Esophagus mucosa (tissue), 1 donor: Measurements from ENCODE around the gene HOXD9. TPM values are rescaled to one million over a fixed set of nuclear protein-coding genes. Genes with fewer than 3 reads are reported as not detected.

Experiments
- ATAC-seq: fragments of 200-7000 bp; cut with Tn5 transposase; one replicate; pipeline ENCODE4 v1.9.1; 2020
- total RNA-seq: library from RNA; stranded (reverse); gene quantifications from one replicate; pipeline ENCODE4 v1.2.4, GENCODE V29; 2023
- donor health status: DM: yes; HTN: yes; CAD: no.

The HOXD9 gene
- total RNA-seq, 1 donor from 2014 or later = 1.1 TPM

DNA sequence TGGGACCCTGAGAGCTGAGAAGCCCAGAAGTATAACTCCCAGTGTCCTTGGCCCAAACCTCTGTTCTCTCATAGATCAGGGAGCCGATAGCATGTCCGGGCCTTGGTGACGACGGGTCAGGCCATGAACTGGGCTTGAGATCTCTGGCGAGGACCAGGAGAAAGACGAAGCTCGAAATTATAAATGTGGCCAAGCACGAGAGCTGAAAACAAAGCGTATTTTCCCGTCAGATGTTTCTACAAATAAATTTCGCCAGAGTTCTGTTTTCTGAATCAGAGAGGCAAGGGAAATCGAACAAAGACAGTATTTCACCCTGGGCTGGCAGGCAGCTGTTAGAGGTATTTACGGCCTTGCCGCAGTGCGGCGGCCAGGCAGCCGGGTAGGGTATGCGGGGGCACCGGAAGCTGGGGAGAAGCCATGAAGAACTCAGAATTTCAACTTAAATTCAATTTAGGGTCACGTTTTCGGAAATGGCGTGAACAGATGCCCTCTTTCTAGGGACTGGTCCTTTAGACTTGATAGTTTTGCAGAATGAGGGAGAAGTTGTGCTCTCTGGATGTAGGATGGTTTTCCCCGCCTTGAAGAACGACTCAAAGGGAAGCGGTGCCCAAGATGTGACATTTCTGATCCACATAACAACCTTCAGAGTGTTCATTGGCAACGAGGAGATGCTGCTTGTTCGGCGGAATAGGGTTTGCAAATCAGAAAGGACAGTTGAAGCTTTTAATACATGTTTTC lies 16.6 kb downstream of the HOXD9 start:
- no peak for ATAC-seq

DNA sequence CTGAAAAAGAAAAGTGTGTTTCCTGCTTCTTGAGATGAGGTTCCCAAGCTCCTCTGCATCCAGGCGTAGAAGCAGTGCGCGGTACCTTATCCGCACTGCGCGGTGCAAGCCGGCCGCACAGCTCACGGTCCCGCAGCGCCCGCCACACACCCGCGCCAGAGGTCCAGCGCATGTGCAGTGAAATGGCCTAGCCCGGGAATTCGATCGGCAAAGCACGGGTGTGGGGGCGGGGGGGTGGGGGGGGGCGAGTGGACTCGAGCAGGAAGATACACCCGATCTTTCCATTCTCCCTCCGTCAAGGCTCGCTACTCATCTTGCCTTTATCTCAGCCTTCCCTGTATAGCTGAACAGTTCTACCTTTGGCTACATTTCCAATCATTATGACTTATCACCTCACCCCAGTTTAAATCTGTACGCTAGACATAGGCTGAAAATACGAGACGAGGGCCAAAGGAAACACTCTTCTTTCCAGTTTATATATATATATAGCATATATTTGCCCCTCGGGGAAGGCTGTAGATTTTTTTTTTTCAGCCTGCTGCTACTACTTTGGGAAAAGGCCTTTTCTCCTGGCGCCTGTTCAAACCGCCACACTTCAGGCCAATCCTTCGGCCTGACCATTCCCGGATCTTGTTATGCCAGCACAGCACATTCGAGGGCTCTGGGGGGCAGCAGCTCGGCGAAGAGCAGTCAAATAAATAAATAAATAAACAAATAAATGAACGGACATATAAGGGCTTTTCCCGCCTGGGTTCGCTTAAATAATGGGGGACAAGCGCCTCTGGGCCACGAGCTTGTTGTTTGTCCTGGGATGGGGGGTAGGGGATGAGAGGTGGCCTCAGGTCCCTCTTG lies 17.4 kb downstream of the HOXD9 start:
- no peak for ATAC-seq

- ATAC-seq = peak; percentile 83
Measured at GRCh38 chr2:176140513-176141317, 18.2 kb downstream of the HOXD9 start.

- ATAC-seq = no peak
Measured at GRCh38 chr2:176142281-176142680, 19.8 kb downstream of the HOXD9 start.

GRCh38 chr2:176145085-176145969 lies 22.8 kb downstream of the HOXD9 start:
- no peak for ATAC-seq

DNA sequence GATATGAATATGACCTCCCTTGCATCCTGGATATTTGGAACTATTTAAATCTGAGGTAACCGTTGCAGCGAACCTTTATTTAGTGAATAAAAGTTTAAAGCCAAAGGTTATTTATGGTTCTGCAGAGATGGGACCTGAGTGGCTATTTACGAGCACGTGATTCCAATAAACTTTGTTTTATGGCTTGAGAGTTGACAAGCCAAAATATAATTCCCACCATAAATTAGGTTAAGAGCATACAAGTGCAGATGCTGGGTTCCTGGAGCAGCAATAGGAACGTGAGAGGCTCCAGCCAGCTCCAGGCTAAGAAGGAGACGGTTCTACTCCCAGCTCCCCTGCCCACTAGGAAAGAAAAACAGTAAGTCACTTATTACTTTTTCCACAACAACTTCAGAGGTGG lies 23.6 kb downstream of the HOXD9 start:
- ATAC-seq = no peak

GRCh38 chr2:176146645-176147044 lies 24.1 kb downstream of the HOXD9 start:
- ATAC-seq = no peak

GRCh38 chr2:176147210-176147799 lies 24.8 kb downstream of the HOXD9 start:
- ATAC-seq = no peak

GRCh38 chr2:176147800-176148496 lies 25.4 kb downstream of the HOXD9 start:
- no peak for ATAC-seq

- peak; percentile 22 for ATAC-seq
Measured at GRCh38 chr2:176148751-176149421, 26.4 kb downstream of the HOXD9 start.

DNA sequence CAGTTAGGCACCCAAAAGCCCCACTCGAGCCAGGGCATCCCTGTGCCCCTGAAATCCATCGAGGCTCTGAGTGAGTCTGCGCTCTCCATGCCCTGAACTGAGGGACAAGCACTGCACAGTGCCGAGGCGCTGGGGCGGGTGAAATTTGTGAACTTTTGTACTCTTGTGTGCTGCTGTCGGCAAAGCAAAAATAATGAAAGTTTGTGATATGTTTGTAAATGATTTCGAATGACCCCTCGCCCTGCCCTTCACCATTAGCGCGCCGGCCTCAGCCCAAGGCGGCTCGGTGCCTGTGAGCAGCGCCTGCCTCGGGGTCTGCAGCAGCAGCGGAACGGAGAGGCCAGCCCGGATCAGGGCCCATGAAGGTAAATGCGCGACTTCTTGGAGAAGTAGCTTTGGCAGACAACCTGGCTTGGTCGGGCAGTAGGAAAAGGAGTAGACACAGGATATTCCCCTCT lies 27.0 kb downstream of the HOXD9 start:
- no peak for ATAC-seq

DNA sequence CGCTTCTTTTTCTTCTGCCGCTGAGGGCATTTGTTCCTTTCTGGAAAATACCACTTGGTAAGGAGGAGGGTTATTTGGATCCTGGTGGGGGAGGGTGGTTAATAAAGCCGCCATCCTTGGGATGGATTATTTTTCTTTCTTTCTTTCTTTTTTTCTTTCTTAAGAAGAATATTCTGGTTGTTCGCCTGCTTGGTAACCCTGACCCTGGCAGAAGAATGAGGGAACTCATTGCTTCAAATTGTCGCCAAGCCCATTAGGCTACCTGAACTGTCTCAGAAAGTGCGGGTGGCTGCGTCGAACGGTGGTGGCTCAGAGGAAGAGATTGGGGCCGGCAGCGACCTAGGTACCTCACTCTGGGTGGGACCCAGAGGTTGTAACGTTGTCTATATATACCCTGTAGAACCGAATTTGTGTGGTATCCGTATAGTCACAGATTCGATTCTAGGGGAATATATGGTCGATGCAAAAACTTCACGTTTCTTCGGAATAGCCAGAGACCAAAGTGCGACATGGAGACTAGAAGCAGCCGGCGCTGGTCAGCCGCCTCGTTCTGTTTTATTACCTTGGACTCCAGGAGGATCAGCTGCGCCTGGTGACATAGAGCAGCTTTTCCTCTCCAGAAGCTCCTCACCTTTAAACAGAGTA lies 27.5 kb downstream of the HOXD9 start:
- ATAC-seq = no peak

DNA sequence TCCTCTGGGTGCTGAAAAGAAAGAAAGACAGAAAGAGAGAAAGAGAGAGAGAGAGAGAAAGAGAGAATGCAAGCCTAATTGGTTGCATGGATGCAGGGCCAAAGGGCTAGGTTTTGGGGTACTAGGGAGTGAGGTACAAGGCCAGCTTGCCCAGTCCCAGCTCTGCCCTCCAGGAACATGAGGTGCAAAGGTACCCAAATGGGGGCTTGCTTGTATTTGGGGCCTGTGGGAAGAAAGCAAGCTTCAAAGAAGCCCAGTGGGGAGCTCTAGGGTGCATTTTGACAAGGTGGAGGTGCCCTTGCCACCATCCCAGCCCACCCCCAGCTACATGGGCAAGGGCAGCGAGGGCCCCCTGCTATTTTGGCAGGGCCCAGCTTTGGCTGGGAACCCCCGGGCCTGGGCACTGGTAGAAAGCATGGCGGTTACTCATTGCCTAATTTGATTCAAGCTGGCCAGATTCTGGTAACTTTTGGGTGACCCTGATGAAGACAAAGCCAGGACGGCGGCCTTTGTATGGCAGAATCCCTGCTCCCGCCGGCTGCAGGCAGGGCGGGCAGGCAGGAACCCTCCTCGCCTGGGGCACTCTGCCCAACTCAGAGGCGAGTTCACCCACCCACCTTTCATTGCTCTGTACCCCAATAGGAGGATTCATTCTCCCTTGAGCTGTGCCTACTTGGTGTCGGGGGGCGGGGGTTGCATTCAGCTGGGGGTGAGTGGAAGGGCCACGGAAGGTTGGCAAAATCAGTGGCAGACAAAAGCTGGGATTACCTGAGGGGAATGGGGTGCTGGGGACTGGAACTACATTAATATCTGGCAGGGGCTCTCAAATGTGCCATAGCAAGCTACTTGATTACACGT lies 28.3 kb downstream of the HOXD9 start:
- ATAC-seq = no peak

DNA sequence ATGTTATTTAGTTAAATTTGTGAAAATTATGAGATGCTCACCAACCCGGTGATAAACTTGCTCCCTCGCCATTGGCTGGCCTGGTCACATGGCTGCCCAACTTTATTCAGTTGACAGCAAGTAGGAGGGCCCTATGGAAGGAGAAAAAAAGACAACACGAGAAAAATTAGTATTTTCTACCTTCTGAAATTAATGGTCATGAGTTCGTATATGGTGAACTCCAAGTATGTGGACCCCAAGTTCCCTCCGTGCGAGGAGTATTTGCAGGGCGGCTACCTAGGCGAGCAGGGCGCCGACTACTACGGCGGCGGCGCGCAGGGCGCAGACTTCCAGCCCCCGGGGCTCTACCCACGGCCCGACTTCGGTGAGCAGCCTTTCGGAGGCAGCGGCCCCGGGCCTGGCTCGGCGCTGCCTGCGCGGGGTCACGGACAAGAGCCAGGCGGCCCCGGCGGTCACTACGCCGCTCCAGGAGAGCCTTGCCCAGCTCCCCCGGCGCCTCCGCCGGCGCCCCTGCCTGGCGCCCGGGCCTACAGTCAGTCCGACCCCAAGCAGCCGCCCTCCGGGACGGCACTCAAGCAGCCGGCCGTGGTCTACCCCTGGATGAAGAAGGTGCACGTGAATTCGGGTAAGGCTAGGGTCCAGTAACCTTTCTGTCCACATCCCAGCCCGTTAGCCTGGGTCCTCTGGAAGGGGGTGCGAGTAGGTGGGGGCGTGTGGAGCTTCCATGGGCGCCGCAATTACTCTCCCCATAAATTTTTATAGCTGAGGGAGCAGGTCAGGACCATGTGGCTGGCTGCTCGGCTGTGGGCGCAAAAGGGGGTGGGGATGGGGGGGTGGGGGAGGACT lies 29.1 kb downstream of the HOXD9 start, which contains the start of gene HOXD4:
TSS of gene HOXD4 (plus strand) at position 109 of the 846 bp plus-strand sequence. CDS start at position 193, 84 bp downstream.
- no peak for ATAC-seq

- ATAC-seq = no peak
Measured at GRCh38 chr2:176152350-176153181, 30.0 kb downstream of the HOXD9 start.

DNA sequence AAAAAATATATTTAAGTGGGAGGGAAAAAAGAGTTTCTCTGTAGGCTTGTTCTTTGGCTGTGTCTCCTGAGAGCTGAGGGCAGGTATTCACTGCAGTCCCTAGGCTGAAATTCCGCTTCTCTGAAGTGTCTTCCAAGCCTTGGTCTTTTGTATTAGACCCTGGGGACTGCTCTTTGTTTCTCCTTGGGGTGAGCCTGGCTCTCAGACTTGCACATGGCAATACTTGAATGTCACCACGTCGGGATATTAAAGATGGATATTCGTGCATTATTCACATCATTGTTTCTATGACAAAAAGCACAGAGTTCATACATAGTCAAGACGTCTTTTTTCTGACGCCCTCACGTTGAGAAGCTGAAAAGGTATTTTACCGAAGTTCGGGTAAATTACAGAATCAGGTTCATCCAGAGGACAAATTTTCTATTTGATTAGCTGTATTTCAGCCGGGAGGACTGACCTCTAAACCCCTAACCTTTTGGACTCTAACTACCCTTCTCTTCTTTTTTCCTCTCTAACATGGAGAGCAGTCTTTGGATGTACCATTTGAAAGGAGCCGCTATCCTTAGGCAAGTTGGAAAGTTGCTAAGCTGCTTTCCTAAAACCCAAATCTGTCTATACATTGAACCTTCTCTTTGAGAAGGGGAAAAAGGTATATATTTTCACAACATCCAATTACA lies 32.2 kb downstream of the HOXD9 start:
- ATAC-seq = no peak
